ENCODE results near the gene CYP26C1. TPM values are rescaled to one million over a fixed set of nuclear protein-coding genes. Genes with fewer than 3 reads are reported as not detected.

Gene CYP26C1
- total RNA-seq, 1 donor from 2014 or later = not detected

- Histone ChIP-seq H3K4me3 (no peak overlapping the region), H3K4me1 (no peaks in the 10 kb centered on the region), H3K36me3 (no peaks in the 10 kb centered on the region), H3K9me3 (no peaks in the 10 kb centered on the region), H3K27me3 (no peaks in the 10 kb centered on the region), H3K27ac (no peak overlapping the region)
- intact Hi-C loops (cut with DNase I) = no loop called here
- DNase-seq (ENCODE audit: low spot score in 2 of 2) = no peak
- no peak for TF ChIP-seq CTCF (IDR thresholded peaks at IDR 0.05)
Measured at GRCh38 chr10:93087846-93088245, 27.2 kb downstream of the CYP26C1 start.

DNA sequence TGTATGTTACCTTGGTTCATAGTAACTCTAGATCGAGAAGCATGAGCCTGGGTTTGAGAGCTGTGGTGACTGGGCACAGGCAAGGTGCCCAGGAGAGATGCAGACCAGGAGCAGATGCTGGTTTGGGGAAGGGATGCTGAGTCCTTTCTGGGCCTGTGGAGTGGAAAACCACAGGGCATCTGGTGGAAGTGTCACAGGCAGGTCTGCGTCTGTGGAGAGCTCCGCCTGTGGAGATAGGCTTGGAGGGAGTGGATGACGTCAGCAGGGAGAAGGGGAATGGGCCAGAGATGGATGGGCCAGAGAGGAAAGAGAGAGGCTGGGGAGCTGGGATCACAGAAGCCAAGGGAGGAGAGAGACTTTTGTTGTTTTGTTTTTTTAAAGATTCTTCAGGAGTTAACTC is 27.9 kb downstream of the CYP26C1 start:
- no peak for TF ChIP-seq CTCF (IDR thresholded peaks at IDR 0.05)
- Histone ChIP-seq H3K9me3 (no peaks in the 10 kb centered on the region), H3K36me3 (no peaks in the 10 kb centered on the region), H3K27ac (no peak overlapping the region), H3K27me3 (no peaks in the 10 kb centered on the region), H3K4me3 (no peak overlapping the region), H3K4me1 (no peaks in the 10 kb centered on the region)
- DNase-seq (ENCODE audit: low spot score in 2 of 2) = no peak
- intact Hi-C loops (cut with DNase I) = no loop called here

- TF ChIP-seq CTCF (IDR thresholded peaks at IDR 0.05) = no peak
- Histone ChIP-seq H3K4me3 (no peak overlapping the region), H3K4me1 (no peaks in the 10 kb centered on the region), H3K27me3 (no peaks in the 10 kb centered on the region), H3K9me3 (no peaks in the 10 kb centered on the region), H3K27ac (no peak overlapping the region), H3K36me3 (no peaks in the 10 kb centered on the region)
- DNase-seq (ENCODE audit: low spot score in 2 of 2) = no peak
- intact Hi-C loops (cut with DNase I) = no loop called here
Measured at GRCh38 chr10:93090619-93091018, 30.0 kb downstream of the CYP26C1 start.

DNA sequence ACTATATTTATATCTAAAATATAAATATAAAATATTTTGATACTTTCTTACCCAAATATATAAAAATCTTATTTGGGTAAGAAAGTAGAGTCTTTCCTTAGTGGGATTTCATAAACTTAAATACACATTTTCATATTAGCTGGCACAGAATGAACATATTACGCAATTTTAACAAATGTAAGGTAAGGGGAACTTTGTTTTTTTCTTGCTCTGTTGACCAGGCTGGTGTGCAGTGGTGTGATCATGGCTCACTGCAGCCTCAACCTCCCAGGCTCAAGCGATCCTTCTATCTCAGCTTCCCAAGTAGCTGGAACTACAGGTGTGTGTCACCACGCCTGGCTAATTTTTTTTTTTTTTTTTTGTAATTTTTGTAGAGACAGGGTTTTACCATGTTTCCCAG is 31.4 kb downstream of the CYP26C1 start:
- intact Hi-C loops (cut with DNase I) = no loop called here
- TF ChIP-seq CTCF (IDR thresholded peaks at IDR 0.05) = no peak
- H3K9me3 ChIP-seq = no peaks in the 10 kb centered on the region
- H3K27me3 ChIP-seq = no peaks in the 10 kb centered on the region
- H3K36me3 ChIP-seq = no peaks in the 10 kb centered on the region
- no peaks in the 10 kb centered on the region for H3K4me1 ChIP-seq
- H3K27ac ChIP-seq = no peak overlapping the region
- no peak overlapping the region for H3K4me3 ChIP-seq
- DNase-seq (ENCODE audit: low spot score in 2 of 2) = no peak

DNA sequence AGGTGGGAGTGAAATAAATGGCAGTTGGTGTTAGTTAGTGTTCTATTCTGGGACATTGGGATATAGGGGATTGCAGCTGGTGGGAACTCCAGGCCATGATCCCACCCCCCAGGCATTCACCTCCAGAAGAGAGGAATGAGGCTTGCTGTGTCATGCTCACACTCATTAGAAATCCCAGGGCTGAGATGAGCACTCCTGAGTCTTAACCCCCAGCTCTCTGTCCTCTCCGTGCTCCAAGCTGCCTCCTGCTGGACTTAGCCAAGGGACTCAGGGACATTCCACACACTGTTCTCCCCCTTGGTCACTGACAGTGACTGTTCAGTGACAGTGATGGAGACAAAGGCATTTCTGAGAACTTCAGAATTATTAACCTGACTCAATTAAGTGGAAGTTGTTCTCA is 34.6 kb downstream of the CYP26C1 start:
- TF ChIP-seq CTCF (IDR thresholded peaks at IDR 0.05) = no peak
- intact Hi-C loops (cut with DNase I) = no loop called here

GRCh38 chr10:93096901-93097300 is 36.3 kb downstream of the CYP26C1 start:
- Histone ChIP-seq H3K4me3 (no peak overlapping the region), H3K4me1 (no peaks in the 10 kb centered on the region), H3K27me3 (no peaks in the 10 kb centered on the region), H3K36me3 (no peaks in the 10 kb centered on the region), H3K9me3 (no peaks in the 10 kb centered on the region), H3K27ac (no peak overlapping the region)
- DNase-seq (ENCODE audit: low spot score in 2 of 2) = no peak
- TF ChIP-seq CTCF (IDR thresholded peaks at IDR 0.05) = no peak
- intact Hi-C loops (cut with DNase I) = no loop called here

More for the DNA sequence above, 34.6 kb downstream of the CYP26C1 start:
- Histone ChIP-seq H3K36me3 (no peaks in the 10 kb centered on the region), H3K27me3 (no peaks in the 10 kb centered on the region), H3K4me1 (no peaks in the 10 kb centered on the region), H3K9me3 (no peaks in the 10 kb centered on the region), H3K4me3 (no peak overlapping the region), H3K27ac (no peak overlapping the region)
- DNase-seq (ENCODE audit: low spot score in 2 of 2) = no peak
